Adipocyte (in vitro differentiated cells): ENCODE results near the gene MARCHF10.

Experiments
- DNase-seq: peaks from one replicate; pipeline ENCODE4 v3.0.0-alpha.2; 2015; ENCODE audit warnings: low read depth
- H3K27me3 ChIP-seq: replicated peaks from 2 replicates; pipeline ENCODE4 v1.7.0; 2013; ENCODE audit warnings: mild to moderate bottlenecking, low read length, moderate library complexity; ENCODE audit not compliant: control insufficient read depth, insufficient read depth
- H3K36me3 ChIP-seq: 2 replicates; pipeline ENCODE4 v1.7.0; 2013; ENCODE audit warnings: low read length, mild to moderate bottlenecking, moderate library complexity; ENCODE audit not compliant: control insufficient read depth, insufficient read depth, severe bottlenecking
- H3K4me1 ChIP-seq: 2 replicates; pipeline ENCODE4 v1.7.0; 2013; ENCODE audit warnings: mild to moderate bottlenecking, low read length, moderate library complexity; ENCODE audit not compliant: control insufficient read depth, insufficient read depth
- H3K4me3 ChIP-seq: 2 replicates; pipeline ENCODE4 v1.7.0; 2013; ENCODE audit warnings: mild to moderate bottlenecking, low read length, moderate library complexity
- H3K9ac ChIP-seq: 2 replicates; pipeline ENCODE4 v1.7.0; 2013; ENCODE audit warnings: mild to moderate bottlenecking, low read length, moderate library complexity
- H3K9me3 ChIP-seq: 2 replicates; pipeline ENCODE4 v1.7.0; 2013; ENCODE audit warnings: mild to moderate bottlenecking, low read length, moderate library complexity; ENCODE audit not compliant: control insufficient read depth

The MARCHF10 gene

DNA sequence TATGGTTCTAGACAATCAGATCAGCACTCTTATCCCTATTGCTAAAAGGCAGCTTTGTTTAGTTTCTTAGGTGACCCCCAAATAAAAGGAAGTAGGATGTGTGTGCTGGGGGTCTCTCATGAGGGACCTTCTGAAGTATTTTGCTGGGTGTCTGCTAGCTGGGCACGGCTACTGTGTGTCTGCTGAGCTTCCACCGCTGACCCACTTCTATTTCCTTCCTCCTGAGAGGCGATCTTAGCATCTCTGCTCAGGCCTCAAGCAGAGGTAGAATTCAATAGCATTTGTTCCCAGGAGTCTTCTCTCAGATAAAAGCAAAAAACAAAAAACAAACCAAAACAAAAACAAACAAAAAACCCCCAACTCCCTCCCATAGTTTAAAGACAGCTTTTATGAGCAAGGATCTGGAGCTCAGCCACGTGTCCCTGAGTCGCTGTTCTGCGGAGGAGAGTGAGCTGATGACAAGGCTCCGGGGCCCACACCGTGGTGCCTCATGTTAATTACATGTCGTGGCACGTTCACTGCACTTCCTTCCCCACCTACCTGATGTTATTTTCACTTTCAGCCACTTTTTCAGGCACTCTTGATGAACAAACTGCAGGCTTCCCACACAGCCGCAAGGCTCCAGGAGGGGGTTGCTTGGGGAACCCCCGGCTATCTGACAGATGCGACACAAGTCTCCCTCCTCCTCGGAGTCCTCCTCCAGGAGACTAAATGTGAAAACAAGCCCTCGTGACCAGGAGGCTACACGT lies 83.5 kb downstream of the MARCHF10 start:
- Histone ChIP-seq H3K9ac (no peak overlapping the region), H3K4me3 (no peak overlapping the region), H3K9me3 (no peaks in the 10 kb centered on the region), H3K4me1 (no peaks in the 10 kb centered on the region), H3K36me3 (no peaks in the 10 kb centered on the region), H3K27me3 (peaks cover 17% of the 10 kb centered on the region)
- DNase-seq, result no peak

DNA sequence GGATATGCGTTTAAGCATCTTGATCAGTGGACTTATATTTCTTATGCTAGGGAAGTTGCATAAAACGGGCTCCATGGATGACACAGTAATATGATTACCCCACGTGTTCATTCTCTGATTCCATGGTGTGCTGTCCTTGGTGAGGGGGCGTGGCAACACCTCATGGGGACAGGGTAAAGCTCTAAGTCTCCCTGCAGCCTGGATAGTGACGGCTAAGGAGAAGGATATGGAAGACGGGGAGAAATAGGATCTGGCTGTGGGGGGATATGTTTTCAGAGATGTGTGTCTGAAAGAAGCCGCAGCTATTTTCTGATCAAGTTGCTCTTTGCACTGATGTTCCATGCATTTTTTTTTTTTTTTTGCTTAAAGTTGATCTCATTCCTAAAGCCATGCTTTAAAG lies 84.3 kb downstream of the MARCHF10 start:
- Histone ChIP-seq H3K4me1 (no peaks in the 10 kb centered on the region), H3K9me3 (no peaks in the 10 kb centered on the region), H3K36me3 (no peaks in the 10 kb centered on the region), H3K27me3 (peaks cover 17% of the 10 kb centered on the region), H3K4me3 (no peak overlapping the region), H3K9ac (no peak overlapping the region)
- no peak for DNase-seq

GRCh38 chr17:62722625-62723024 lies 85.5 kb downstream of the MARCHF10 start:
- Histone ChIP-seq H3K4me3 (no peak overlapping the region), H3K4me1 (no peaks in the 10 kb centered on the region), H3K9ac (no peak overlapping the region), H3K27me3 (peaks cover 15% of the 10 kb centered on the region), H3K36me3 (no peaks in the 10 kb centered on the region), H3K9me3 (no peaks in the 10 kb centered on the region)
- no peak for DNase-seq

GRCh38 chr17:62720126-62720850 lies 87.8 kb downstream of the MARCHF10 start:
- Histone ChIP-seq H3K36me3 (no peaks in the 10 kb centered on the region), H3K9ac (no peak overlapping the region), H3K9me3 (no peaks in the 10 kb centered on the region), H3K27me3 (peaks cover 12% of the 10 kb centered on the region), H3K4me3 (no peak overlapping the region), H3K4me1 (no peaks in the 10 kb centered on the region)
- DNase-seq, result no peak

GRCh38 chr17:62719586-62719985 lies 88.5 kb downstream of the MARCHF10 start:
- Histone ChIP-seq H3K9ac (no peak overlapping the region), H3K4me1 (no peaks in the 10 kb centered on the region), H3K27me3 (peaks cover 7% of the 10 kb centered on the region), H3K36me3 (no peaks in the 10 kb centered on the region), H3K9me3 (no peaks in the 10 kb centered on the region), H3K4me3 (no peak overlapping the region)
- DNase-seq, result no peak

GRCh38 chr17:62718429-62718828 lies 89.7 kb downstream of the MARCHF10 start:
- Histone ChIP-seq H3K4me1 (no peaks in the 10 kb centered on the region), H3K4me3 (no peak overlapping the region), H3K36me3 (no peaks in the 10 kb centered on the region), H3K9me3 (no peaks in the 10 kb centered on the region), H3K9ac (no peak overlapping the region), H3K27me3 (peaks cover 7% of the 10 kb centered on the region)
- no peak for DNase-seq

GRCh38 chr17:62717889-62718288 lies 90.2 kb downstream of the MARCHF10 start:
- Histone ChIP-seq H3K27me3 (peaks cover 7% of the 10 kb centered on the region), H3K9ac (no peak overlapping the region), H3K36me3 (no peaks in the 10 kb centered on the region), H3K9me3 (no peaks in the 10 kb centered on the region), H3K4me3 (no peak overlapping the region), H3K4me1 (no peaks in the 10 kb centered on the region)
- no peak for DNase-seq

DNA sequence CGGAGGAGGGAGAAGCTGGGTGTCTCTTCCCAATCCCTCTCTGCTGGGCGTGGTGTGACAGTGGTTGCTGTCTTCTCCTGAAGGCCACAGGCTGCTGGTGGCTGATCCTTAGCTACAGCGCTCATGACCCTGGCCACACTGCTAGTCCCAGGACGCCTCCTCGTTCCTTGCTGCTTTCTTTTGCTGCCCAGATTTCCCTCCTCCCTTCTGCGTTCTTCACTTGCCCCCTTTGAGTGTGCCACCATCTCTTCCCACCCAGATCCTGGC lies 90.6 kb downstream of the MARCHF10 start:
- no peak for DNase-seq
- H3K4me1 ChIP-seq, result no peaks in the 10 kb centered on the region
- no peak overlapping the region for H3K4me3 ChIP-seq
- peaks cover 7% of the 10 kb centered on the region for H3K27me3 ChIP-seq
- no peaks in the 10 kb centered on the region for H3K9me3 ChIP-seq
- H3K9ac ChIP-seq, result no peak overlapping the region
- no peaks in the 10 kb centered on the region for H3K36me3 ChIP-seq

DNA sequence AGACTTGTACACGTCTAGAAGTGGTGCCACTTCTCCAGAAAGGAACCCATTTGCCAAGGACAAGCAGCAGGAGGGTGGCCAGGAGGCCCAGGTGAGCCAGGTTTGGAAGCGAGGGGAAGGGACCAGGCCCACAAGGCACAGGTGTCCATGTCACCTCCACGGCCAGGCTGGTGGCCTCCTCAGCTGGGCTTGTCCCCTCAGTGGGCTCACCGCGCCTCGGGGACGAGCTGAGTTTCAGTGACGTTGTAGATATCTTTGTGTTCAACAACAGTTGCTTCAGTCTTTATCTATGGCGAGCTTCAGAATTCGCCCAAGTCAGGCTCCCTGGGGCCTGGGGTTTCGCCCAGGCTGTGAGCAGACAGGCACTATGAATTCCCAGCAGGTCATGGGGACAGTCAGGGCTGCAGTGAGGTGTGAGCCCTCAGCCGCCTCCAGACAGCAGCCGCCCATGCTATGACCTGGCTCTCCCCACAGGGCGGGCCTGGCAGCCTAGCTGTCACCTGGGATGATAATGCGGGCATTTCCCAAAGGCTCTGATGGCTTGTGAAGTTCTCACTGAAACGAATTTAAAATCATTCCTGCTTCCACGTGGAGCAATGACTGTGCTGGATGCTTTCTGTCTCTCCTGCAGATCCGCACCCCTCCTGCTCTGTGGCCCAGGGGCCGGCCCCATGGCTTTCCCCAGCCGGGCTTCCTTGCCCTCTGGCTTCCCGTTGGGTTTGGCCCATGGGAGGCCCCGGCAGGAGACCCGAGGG lies 91.1 kb downstream of the MARCHF10 start:
- H3K9me3 ChIP-seq, result no peaks in the 10 kb centered on the region
- DNase-seq, result no peak
- H3K36me3 ChIP-seq, result no peaks in the 10 kb centered on the region

GRCh38 chr17:62715882-62716390 lies 92.2 kb downstream of the MARCHF10 start:
- H3K9me3 ChIP-seq, result no peaks in the 10 kb centered on the region
- no peak overlapping the region for H3K4me3 ChIP-seq
- H3K4me1 ChIP-seq, result no peaks in the 10 kb centered on the region
- H3K9ac ChIP-seq, result no peak overlapping the region
- no peaks in the 10 kb centered on the region for H3K36me3 ChIP-seq
- peaks cover 7% of the 10 kb centered on the region for H3K27me3 ChIP-seq
- DNase-seq, result no peak

More for the DNA sequence above, 91.1 kb downstream of the MARCHF10 start:
- H3K4me3 ChIP-seq, result no peak overlapping the region
- H3K4me1 ChIP-seq, result no peaks in the 10 kb centered on the region
- H3K9ac ChIP-seq, result no peak overlapping the region
- H3K27me3 ChIP-seq, result peaks cover 7% of the 10 kb centered on the region

GRCh38 chr17:62714016-62714777 lies 93.9 kb downstream of the MARCHF10 start:
- H3K27me3 ChIP-seq, result no peaks in the 10 kb centered on the region
- H3K9me3 ChIP-seq, result peaks cover 4% of the 10 kb centered on the region
- H3K4me1 ChIP-seq, result no peaks in the 10 kb centered on the region
- peak; percentile 19 for DNase-seq
- no peak overlapping the region for H3K9ac ChIP-seq
- H3K36me3 ChIP-seq, result no peaks in the 10 kb centered on the region
- no peak overlapping the region for H3K4me3 ChIP-seq
